KMS-11 (cell line): ENCODE results near the gene ZNF783.

ENCODE experiments used
- H2AFZ ChIP-seq: fragments of 200-600 bp; sonication (generic); 2 replicates; pipeline ENCODE4 v1.6.1; 2016; ENCODE audit warnings: antibody characterized with exemption, mixed run types, low read depth
- H3K27ac ChIP-seq: fragments of 200-600 bp; sonication (generic); 2 replicates; pipeline ENCODE4 v1.6.1; 2016; ENCODE audit warnings: mild to moderate bottlenecking, mixed run types
- H3K27me3 ChIP-seq: fragments of 200-600 bp; sonication (generic); 2 replicates; pipeline ENCODE4 v1.6.1; 2017; ENCODE audit warnings: mild to moderate bottlenecking, low read depth, mixed run types, moderate library complexity; ENCODE audit not compliant: insufficient read depth
- H3K36me3 ChIP-seq: fragments of 200-600 bp; sonication (generic); 2 replicates; pipeline ENCODE4 v1.6.1; 2017; ENCODE audit warnings: mild to moderate bottlenecking, mixed run types; ENCODE audit not compliant: insufficient read depth
- H3K4me1 ChIP-seq: fragments of 200-600 bp; sonication (generic); 2 replicates; pipeline ENCODE4 v1.6.1; 2016; ENCODE audit warnings: mild to moderate bottlenecking, low read depth, mixed run types; ENCODE audit not compliant: poor library complexity, severe bottlenecking
- H3K4me2 ChIP-seq: fragments of 200-600 bp; sonication (generic); 2 replicates; pipeline ENCODE4 v1.7.0; 2016; ENCODE audit warnings: mild to moderate bottlenecking, mixed run types
- H3K4me3 ChIP-seq: fragments of 200-600 bp; sonication (generic); IDR thresholded peaks from 2 replicates; pipeline ENCODE4 v1.6.1; 2017; ENCODE audit warnings: low read depth, low read length, mixed read lengths; ENCODE audit not compliant: insufficient read depth
- H3K79me2 ChIP-seq: fragments of 200-600 bp; sonication (generic); 2 replicates; pipeline ENCODE4 v1.6.1; 2016; ENCODE audit warnings: low read depth, mixed run types; ENCODE audit not compliant: insufficient read depth
- H3K9ac ChIP-seq: fragments of 200-600 bp; sonication (generic); 2 replicates; pipeline ENCODE4 v1.6.1; 2016; ENCODE audit warnings: mild to moderate bottlenecking, mixed run types
- H4K20me1 ChIP-seq: fragments of 200-600 bp; sonication (generic); 2 replicates; pipeline ENCODE4 v1.6.1; 2016; ENCODE audit warnings: mild to moderate bottlenecking, mixed run types; ENCODE audit not compliant: insufficient read depth
- CTCF ChIP-seq: fragments of 200-600 bp; sonication (generic); conservative IDR thresholded peaks from 2 replicates; pipeline ENCODE4 v1.6.1; 2017; ENCODE audit warnings: low read depth, mild to moderate bottlenecking, antibody characterized with exemption, low read length, moderate library complexity, mixed read lengths

ZNF783 gene

GRCh38 chr7:149280151-149280550, 18.2 kb downstream of the ZNF783 start:
- H2AFZ ChIP-seq, result no peak overlapping the region
- peaks cover 17% of the 10 kb centered on the region for H3K4me1 ChIP-seq
- H4K20me1 ChIP-seq, result no peaks in the 10 kb centered on the region
- no peak overlapping the region for H3K27ac ChIP-seq
- no peak overlapping the region for H3K4me3 ChIP-seq
- TF ChIP-seq CTCF, result no peak
- H3K36me3 ChIP-seq, result no peaks in the 10 kb centered on the region; the same call in 1 of the 2 replicates
- H3K27me3 ChIP-seq, result no peaks in the 10 kb centered on the region
- no peaks in the 10 kb centered on the region for H3K79me2 ChIP-seq
- no peak overlapping the region for H3K4me2 ChIP-seq
- no peak overlapping the region for H3K9ac ChIP-seq

- Histone ChIP-seq H3K4me2 (no peak overlapping the region), H3K27ac (no peak overlapping the region), H4K20me1 (no peaks in the 10 kb centered on the region), H3K4me3 (no peak overlapping the region), H3K4me1 (peaks cover 21% of the 10 kb centered on the region), H3K79me2 (no peaks in the 10 kb centered on the region), H2AFZ (no peak overlapping the region), H3K27me3 (no peaks in the 10 kb centered on the region), H3K9ac (no peak overlapping the region), H3K36me3 (no peaks in the 10 kb centered on the region; the same call in 1 of the 2 replicates)
- TF ChIP-seq CTCF, result no peak
Measured at GRCh38 chr7:149280661-149281507, 18.9 kb downstream of the ZNF783 start.

DNA sequence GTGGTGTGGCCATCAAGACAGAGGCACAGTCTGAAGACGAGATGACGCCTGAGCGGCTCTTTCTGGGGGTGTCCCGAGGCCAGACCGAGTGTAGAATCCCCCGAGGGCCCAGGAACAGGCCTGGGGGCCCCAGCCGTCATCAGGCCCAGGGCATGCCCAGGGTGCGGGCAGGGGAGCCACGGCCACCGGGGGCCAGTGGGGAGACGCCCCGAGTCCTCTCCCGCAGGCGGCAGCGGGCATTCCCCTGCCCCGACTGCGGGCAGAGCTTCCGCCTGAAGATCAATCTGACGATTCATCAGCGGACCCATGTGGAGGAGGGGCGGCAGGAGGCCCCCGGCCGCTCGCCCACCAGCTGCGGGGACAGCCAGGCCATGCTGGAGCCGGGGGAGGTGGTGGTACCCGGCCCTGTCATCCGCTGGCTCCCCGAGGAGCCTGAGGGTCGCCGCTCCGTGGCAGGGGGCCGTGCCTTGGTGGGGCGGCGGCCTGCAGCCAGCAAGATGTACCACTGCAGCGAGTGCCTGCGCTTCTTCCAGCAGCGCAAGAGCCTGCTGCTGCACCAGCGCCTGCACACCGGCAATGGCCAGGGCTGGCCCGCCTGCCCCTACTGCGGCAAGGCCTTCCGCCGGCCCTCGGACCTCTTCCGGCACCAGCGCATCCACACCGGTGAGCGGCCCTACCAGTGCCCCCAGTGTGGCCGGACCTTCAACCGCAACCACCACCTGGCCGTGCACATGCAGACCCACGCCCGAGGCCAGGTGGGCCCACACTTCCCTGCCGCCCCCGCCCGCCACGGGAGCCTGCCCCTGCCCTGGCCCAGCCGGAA, 19.7 kb downstream of the ZNF783 start:
- H3K9ac ChIP-seq, result no peak overlapping the region
- no peaks in the 10 kb centered on the region for H4K20me1 ChIP-seq
- no peak for TF ChIP-seq CTCF
- no peak overlapping the region for H3K4me3 ChIP-seq
- no peak overlapping the region for H3K27ac ChIP-seq
- H3K36me3 ChIP-seq, result no peaks in the 10 kb centered on the region; the same call in 1 of the 2 replicates
- H3K27me3 ChIP-seq, result no peaks in the 10 kb centered on the region
- no peak overlapping the region for H3K4me2 ChIP-seq
- H3K4me1 ChIP-seq, result peaks cover 23% of the 10 kb centered on the region
- no peaks in the 10 kb centered on the region for H3K79me2 ChIP-seq
- H2AFZ ChIP-seq, result no peak overlapping the region

- no peak for TF ChIP-seq CTCF
- Histone ChIP-seq H3K36me3 (no peaks in the 10 kb centered on the region; the same call in 1 of the 2 replicates), H3K27me3 (no peaks in the 10 kb centered on the region)
Measured at GRCh38 chr7:149282331-149282655, 20.3 kb downstream of the ZNF783 start.

More at GRCh38 chr7:149282331-149282655, 20.3 kb downstream of the ZNF783 start:
- H4K20me1 ChIP-seq, result no peaks in the 10 kb centered on the region
- no peak overlapping the region for H3K4me3 ChIP-seq
- no peak overlapping the region for H3K4me2 ChIP-seq
- no peaks in the 10 kb centered on the region for H3K79me2 ChIP-seq
- peaks cover 23% of the 10 kb centered on the region for H3K4me1 ChIP-seq
- no peak overlapping the region for H3K27ac ChIP-seq
- H3K9ac ChIP-seq, result no peak overlapping the region
- H2AFZ ChIP-seq, result no peak overlapping the region
